ENCODE measurements around the gene NETO1.

Gene NETO1

GRCh38 chr18:72726201-72726600, 141.6 kb downstream of the NETO1 start:
- Histone ChIP-seq H3K27ac (ENCODE audit: extremely low read depth, low read depth, low read length) (no peak overlapping the region), H3K36me3 (ENCODE audit: control insufficient read depth in 2 of 2, insufficient read depth in 1 of 2, low read length in 2 of 2) (no peaks in the 10 kb centered on the region), H3K4me1 (ENCODE audit: control insufficient read depth, insufficient read depth, low read length) (no peaks in the 10 kb centered on the region), H3K4me3 (ENCODE audit: low read depth, low read length) (no peak overlapping the region), H3K9me3 (ENCODE audit: control insufficient read depth, insufficient read depth, low read depth, low read length) (no peaks in the 10 kb centered on the region)
- CTCF ChIA-PET: no interaction called here
- POLR2A ChIA-PET: no interaction called here
- no peak for TF ChIP-seq AEBP2 (tag by site-specific recombination; IDR thresholded peaks at IDR 0.05; ENCODE audit: borderline replicate concordance)
- TF ChIP-seq ZNF549 (tag by site-specific recombination; IDR thresholded peaks at IDR 0.05): no peak
- no peak for TF ChIP-seq ZNF138 (tag by site-specific recombination; IDR thresholded peaks at IDR 0.05; ENCODE audit: borderline replicate concordance)
- no peak for TF ChIP-seq MEIS1 (CRISPR knock-in tag; IDR thresholded peaks at IDR 0.05; ENCODE audit: borderline replicate concordance)
- TF ChIP-seq ZFP69B (tag by site-specific recombination; IDR thresholded peaks at IDR 0.05): no peak
- TF ChIP-seq ZNF132 (tag by site-specific recombination; IDR thresholded peaks at IDR 0.05; ENCODE audit: borderline replicate concordance): no peak
- no peak for TF ChIP-seq ZFP37 (tag by site-specific recombination; IDR thresholded peaks at IDR 0.05)
- no peak for TF ChIP-seq ZNF561 (tag by site-specific recombination; IDR thresholded peaks at IDR 0.05; ENCODE audit: borderline replicate concordance)
- TF ChIP-seq ZNF521 (tag by site-specific recombination; IDR thresholded peaks at IDR 0.05): no peak
- no peak for TF ChIP-seq ZFP3 (tag by site-specific recombination; IDR thresholded peaks at IDR 0.05; ENCODE audit: low read depth)
- no peak for TF ChIP-seq ZNF23 (tag by site-specific recombination; IDR thresholded peaks at IDR 0.05; ENCODE audit: borderline replicate concordance)
- TF ChIP-seq ZBTB26 (tag by site-specific recombination; optimal IDR thresholded peaks at IDR 0.05): no peak
- TF ChIP-seq ZNF548 (tag by site-specific recombination; IDR thresholded peaks at IDR 0.05): no peak
- TF ChIP-seq ZNF513 (tag by site-specific recombination; IDR thresholded peaks at IDR 0.05): no peak
- TF ChIP-seq ZNF510 (tag by site-specific recombination; IDR thresholded peaks at IDR 0.05; ENCODE audit: insufficient replicate concordance): no peak

- H3K9me3 ChIP-seq (ENCODE audit: control insufficient read depth, insufficient read depth, low read depth, low read length): no peaks in the 10 kb centered on the region
- H3K4me3 ChIP-seq (ENCODE audit: low read depth, low read length): no peak overlapping the region
- no peaks in the 10 kb centered on the region for H3K4me1 ChIP-seq (ENCODE audit: control insufficient read depth, insufficient read depth, low read length)
- H3K27ac ChIP-seq (ENCODE audit: extremely low read depth, low read depth, low read length): no peak overlapping the region
- no peaks in the 10 kb centered on the region for H3K36me3 ChIP-seq (ENCODE audit: control insufficient read depth in 2 of 2, insufficient read depth in 1 of 2, low read length in 2 of 2)
- ChIA-PET POLR2A (no interaction called here), CTCF (no interaction called here)
- TF ChIP-seq YY1 (tag by site-specific recombination; IDR thresholded peaks at IDR 0.05): no peak
- TF ChIP-seq RBAK (tag by site-specific recombination; IDR thresholded peaks at IDR 0.05): no peak
- no peak for TF ChIP-seq ZNF501 (tag by site-specific recombination; IDR thresholded peaks at IDR 0.05)
- no peak for TF ChIP-seq ZNF561 (tag by site-specific recombination; IDR thresholded peaks at IDR 0.05; ENCODE audit: borderline replicate concordance)
- TF ChIP-seq ZSCAN16 (tag by site-specific recombination; IDR thresholded peaks at IDR 0.05): no peak
- TF ChIP-seq ZFP69B (tag by site-specific recombination; IDR thresholded peaks at IDR 0.05): no peak
- no peak for TF ChIP-seq ZNF530 (tag by site-specific recombination; IDR thresholded peaks at IDR 0.05; ENCODE audit: low read depth)
- no peak for TF ChIP-seq ZBTB7A (tag by site-specific recombination; IDR thresholded peaks at IDR 0.05; ENCODE audit: low read depth)
- TF ChIP-seq KLF17 (tag by site-specific recombination; IDR thresholded peaks at IDR 0.05): no peak
- TF ChIP-seq ZNF670 (tag by site-specific recombination; IDR thresholded peaks at IDR 0.05; ENCODE audit: low read depth): no peak
- TF ChIP-seq ZNF354C (tag by site-specific recombination; IDR thresholded peaks at IDR 0.05; ENCODE audit: borderline replicate concordance, low read depth): no peak
- no peak for TF ChIP-seq HIC1 (tag by site-specific recombination; IDR thresholded peaks at IDR 0.05)
- TF ChIP-seq ZBTB48 (tag by site-specific recombination; IDR thresholded peaks at IDR 0.05): no peak
- TF ChIP-seq ZNF16 (tag by site-specific recombination; IDR thresholded peaks at IDR 0.05; ENCODE audit: low read depth): no peak
- TF ChIP-seq ZNF404 (tag by site-specific recombination; IDR thresholded peaks at IDR 0.05): no peak
Observed at GRCh38 chr18:72721330-72721729, 146.5 kb downstream of the NETO1 start.

Measured in HEK293 (cell line).